Central memory CD8-positive, alpha-beta T cell (primary cell): ENCODE data around the gene RPL41.

Experiments used
- ATAC-seq: fragments of 150-1000 bp; cut with Tn5 transposase; replicated peaks from 2 replicates; pipeline ENCODE4 v1.10.0; 2022; ENCODE audit warnings: mild to moderate bottlenecking, moderate FRiP score, moderate number of reproducible peaks; ENCODE audit not compliant: poor library complexity, severe bottlenecking; ENCODE audit errors: extremely low read depth
- DNase-seq, 2 donors: peaks; one replicate each; pipeline ENCODE4 v3.0.0; 2021; ENCODE audit warnings: low spot score in 2 of 2
- H3K27ac Mint-ChIP-seq: one replicate; pipeline ENCODE4 v1.8.0; 2022; ENCODE audit warnings: low read depth, mild to moderate bottlenecking, moderate library complexity, mixed read lengths
- H3K27me3 Mint-ChIP-seq: one replicate; pipeline ENCODE4 v1.8.0; 2022; ENCODE audit warnings: mixed read lengths
- H3K36me3 Mint-ChIP-seq: one replicate; pipeline ENCODE4 v1.8.0; 2022; ENCODE audit warnings: mild to moderate bottlenecking, moderate library complexity, mixed read lengths; ENCODE audit not compliant: insufficient read depth
- H3K4me1 Mint-ChIP-seq: one replicate; pipeline ENCODE4 v1.8.0; 2022; ENCODE audit warnings: mixed read lengths
- H3K4me3 Mint-ChIP-seq: one replicate; pipeline ENCODE4 v1.8.0; 2022; ENCODE audit warnings: mild to moderate bottlenecking, moderate library complexity, mixed read lengths
- H3K9me3 Mint-ChIP-seq: one replicate; pipeline ENCODE4 v1.8.0; 2022; ENCODE audit warnings: mixed read lengths

RPL41 gene

GRCh38 chr12:56137853-56138571 is 21.6 kb downstream of the RPL41 start:
- Mint-ChIP-seq H3K27me3 (no peaks in the 10 kb centered on the region), H3K4me1 (peaks cover 39% of the 10 kb centered on the region), H3K36me3 (peaks cover 86% of the 10 kb centered on the region), H3K9me3 (no peaks in the 10 kb centered on the region), H3K27ac (no peak overlapping the region), H3K4me3 (no peak overlapping the region)
- no peak for DNase-seq
- no peak for ATAC-seq

- Mint-ChIP-seq H3K27ac (no peak overlapping the region), H3K27me3 (no peaks in the 10 kb centered on the region), H3K36me3 (peaks cover 71% of the 10 kb centered on the region), H3K4me3 (no peak overlapping the region), H3K9me3 (no peaks in the 10 kb centered on the region), H3K4me1 (peaks cover 38% of the 10 kb centered on the region)
- no peak for ATAC-seq
- DNase-seq, result no peak
Measured at GRCh38 chr12:56141946-56142784, 25.7 kb downstream of the RPL41 start.

GRCh38 chr12:56143217-56143616 is 26.8 kb downstream of the RPL41 start:
- H3K9me3 Mint-ChIP-seq, result no peaks in the 10 kb centered on the region
- H3K27me3 Mint-ChIP-seq, result no peaks in the 10 kb centered on the region
- ATAC-seq (no peak), DNase-seq (no peak)
- no peak overlapping the region for H3K4me3 Mint-ChIP-seq
- peaks cover 62% of the 10 kb centered on the region for H3K36me3 Mint-ChIP-seq
- no peak overlapping the region for H3K27ac Mint-ChIP-seq
- peaks cover 32% of the 10 kb centered on the region for H3K4me1 Mint-ChIP-seq

- H3K9me3 Mint-ChIP-seq, result no peaks in the 10 kb centered on the region
- peaks cover 55% of the 10 kb centered on the region for H3K36me3 Mint-ChIP-seq
- no peak overlapping the region for H3K4me3 Mint-ChIP-seq
- no peak for ATAC-seq
- H3K27me3 Mint-ChIP-seq, result no peaks in the 10 kb centered on the region
- DNase-seq, result no peak
- peaks cover 26% of the 10 kb centered on the region for H3K4me1 Mint-ChIP-seq
- no peak overlapping the region for H3K27ac Mint-ChIP-seq
Measured at GRCh38 chr12:56143870-56144269, 27.4 kb downstream of the RPL41 start.

- DNase-seq, result no peak
- peaks cover 43% of the 10 kb centered on the region for H3K36me3 Mint-ChIP-seq
- no peaks in the 10 kb centered on the region for H3K9me3 Mint-ChIP-seq
- H3K27me3 Mint-ChIP-seq, result no peaks in the 10 kb centered on the region
- no peak overlapping the region for H3K4me3 Mint-ChIP-seq
- ATAC-seq, result no peak
- no peak overlapping the region for H3K27ac Mint-ChIP-seq
- H3K4me1 Mint-ChIP-seq, result peaks cover 25% of the 10 kb centered on the region
Measured at GRCh38 chr12:56145217-56145616, 28.8 kb downstream of the RPL41 start.

GRCh38 chr12:56146492-56147460 is 30.3 kb downstream of the RPL41 start:
- Mint-ChIP-seq H3K27me3 (no peaks in the 10 kb centered on the region), H3K4me1 (peaks cover 20% of the 10 kb centered on the region), H3K36me3 (peaks cover 40% of the 10 kb centered on the region), H3K9me3 (no peaks in the 10 kb centered on the region), H3K27ac (no peak overlapping the region), H3K4me3 (no peak overlapping the region)
- ATAC-seq (no peak), DNase-seq (no peak)

- Mint-ChIP-seq H3K27me3 (no peaks in the 10 kb centered on the region), H3K36me3 (peaks cover 13% of the 10 kb centered on the region), H3K4me1 (peaks cover 20% of the 10 kb centered on the region), H3K27ac (peak overlapping the region; percentile 93), H3K4me3 (peak overlapping the region; percentile 82), H3K9me3 (no peaks in the 10 kb centered on the region)
- no peak for ATAC-seq
- no peak for DNase-seq
Measured at GRCh38 chr12:56150563-56150962, 34.1 kb downstream of the RPL41 start.

GRCh38 chr12:56151672-56152131 is 35.3 kb downstream of the RPL41 start:
- peak; percentile 81 for ATAC-seq
- Mint-ChIP-seq H3K9me3 (no peaks in the 10 kb centered on the region), H3K4me1 (peaks cover 20% of the 10 kb centered on the region), H3K27ac (peak overlapping the region; percentile 93), H3K36me3 (peaks cover 12% of the 10 kb centered on the region), H3K27me3 (no peaks in the 10 kb centered on the region), H3K4me3 (peak overlapping the region; percentile 82)
- peak; percentile 37 to 46 for DNase-seq

- Mint-ChIP-seq H3K36me3 (peaks cover 12% of the 10 kb centered on the region), H3K9me3 (no peaks in the 10 kb centered on the region), H3K27ac (peak within 1 kb of the TSS; percentile 93), H3K4me1 (peaks cover 24% of the 10 kb centered on the region), H3K27me3 (no peaks in the 10 kb centered on the region), H3K4me3 (peak within 1 kb of the TSS; percentile 82)
- DNase-seq, result peak; percentile 76 to 82
- ATAC-seq, result peak; percentile 95
Measured at GRCh38 chr12:56152132-56152755, 35.8 kb downstream of the RPL41 start, which contains the start of gene MYL6B. Gene MYL6B (plus strand): TSS chr12:56152587. CDS start chr12:56153919, 1,332 bp downstream.

GRCh38 chr12:56152756-56153677 is 36.6 kb downstream of the RPL41 start:
- peaks cover 13% of the 10 kb centered on the region for H3K36me3 Mint-ChIP-seq
- peak overlapping the region; percentile 93 for H3K27ac Mint-ChIP-seq
- no peaks in the 10 kb centered on the region for H3K27me3 Mint-ChIP-seq
- peak overlapping the region; percentile 82 for H3K4me3 Mint-ChIP-seq
- ATAC-seq (no peak), DNase-seq (no peak)
- no peaks in the 10 kb centered on the region for H3K9me3 Mint-ChIP-seq
- H3K4me1 Mint-ChIP-seq, result peaks cover 31% of the 10 kb centered on the region

GRCh38 chr12:56153678-56154065 is 37.2 kb downstream of the RPL41 start:
- Mint-ChIP-seq H3K4me1 (peaks cover 37% of the 10 kb centered on the region), H3K27me3 (no peaks in the 10 kb centered on the region), H3K27ac (no peak overlapping the region), H3K36me3 (peaks cover 17% of the 10 kb centered on the region), H3K9me3 (no peaks in the 10 kb centered on the region), H3K4me3 (peak overlapping the region; percentile 82)
- ATAC-seq (no peak), DNase-seq (no peak)
